Stomach (tissue), 9 donors: ENCODE measurements around the gene RAB17. TPM values are rescaled to one million over a fixed set of nuclear protein-coding genes. Genes with fewer than 3 reads are reported as not detected.

Experiments
- DNase-seq, 2 donors: peaks; one replicate each; pipeline versions ENCODE4 v3.0.0 to v3.0.0-alpha.2; 2013 to 2019
- H3K27ac ChIP-seq, 5 donors: fragments of 200-600 bp in 4 of 5; sonication (generic) in 4 of 5; one replicate each; pipeline ENCODE4 v1.5.1; 2013 to 2019; ENCODE audit warnings: mild to moderate bottlenecking in 1 of 5, moderate library complexity in 1 of 5
- H3K27me3 ChIP-seq, 3 donors: fragments of 200-600 bp; sonication (generic); one replicate each; pipeline ENCODE4 v1.5.1; 2017 to 2019; ENCODE audit warnings: mixed run types in 1 of 3
- H3K36me3 ChIP-seq, 4 donors: fragments of 200-600 bp; sonication (generic); 1 replicate in 3 of 4; 2 replicates in 1 of 4; pipeline ENCODE4 v1.5.1; 2016 to 2019
- H3K4me1 ChIP-seq, 4 donors: fragments of 200-600 bp; sonication (generic); one replicate each; pipeline ENCODE4 v1.5.1; 2016 to 2019
- H3K4me3 ChIP-seq, 4 donors: fragments of 200-600 bp; sonication (generic) in 3 of 4; one replicate each; pipeline ENCODE4 v1.5.1; 2016 to 2019; ENCODE audit warnings: mild to moderate bottlenecking in 1 of 4
- H3K9me3 ChIP-seq, 4 donors: fragments of 200-600 bp; sonication (generic); one replicate each; pipeline ENCODE4 v1.5.1; 2016 to 2019
- CTCF ChIP-seq, 7 experiments: fragments of 450-650 bp in 4 of 7; fragments of 200-600 bp in 3 of 7; sonication (generic) in 3 of 7; IDR thresholded peaks; one replicate each; pipeline ENCODE4 v1.5.1; 2016 to 2019; ENCODE audit warnings: antibody characterized with exemption in 7 of 7, control low read depth in 2 of 7, mild to moderate bottlenecking in 1 of 7
- EP300 ChIP-seq: sonication (generic); formaldehyde crosslinking; IDR thresholded peaks from one replicate; pipeline ENCODE4 v1.6.1; 2017; ENCODE audit warnings: antibody characterized with exemption
- POLR2A ChIP-seq, 4 donors: fragments of 450-650 bp; IDR thresholded peaks; one replicate each; pipeline ENCODE4 v1.6.1; 2016; ENCODE audit warnings: antibody characterized with exemption in 4 of 4, control low read depth in 2 of 4, mild to moderate bottlenecking in 1 of 4, moderate library complexity in 1 of 4
- POLR2AphosphoS5 ChIP-seq, 3 donors: sonication (generic); formaldehyde crosslinking; IDR thresholded peaks; one replicate each; pipeline ENCODE4 v1.6.1; 2016; ENCODE audit warnings: antibody characterized with exemption in 3 of 3
- WGBS, 5 donors: extraction: QIAGEN DNeasy Blood & Tissue Kit in 3 of 5; methylation state at CpG; one replicate each; pipeline versions ENCODE4 v1.1.5 to v1.1.7; 2013 to 2018; 5-methylcytosine and 5-hydroxymethylcytosine counted together
- intact Hi-C: fragments of 100-400 bp; cut with DNase I; formaldehyde crosslinking; loops from one replicate; pipeline ENCODE4 v1.15.1; 2023; ENCODE audit warnings: low total_unique reads
- polyA plus RNA-seq, 3 donors: library from polyadenylated mRNA; stranded (reverse); fragments of 200-250 nt; gene quantifications; one replicate each; pipeline ENCODE4 v1.2.3, GENCODE V29; 2013
- total RNA-seq, 5 donors: library from RNA; depleted of rRNA; stranded (reverse); fragments of >200 nt; gene quantifications; one replicate each; pipeline versions ENCODE4 v1.1.0 to v1.2.3, GENCODE V29; 2014 to 2016
- donor health status: healthy with polysubstance abuse.
- donor health status: Bipolar disorder and iron deficiency.
- donor health status: healthy.

RAB17 gene
- total and polyA plus RNA-seq, 8 donors, result 8.8 to 187 (median 50.8) TPM

GRCh38 chr2:237553948-237554347 lies 36.6 kb downstream of the RAB17 start:
- H3K27me3 ChIP-seq, result no peaks in the 10 kb centered on the region
- H3K4me3 ChIP-seq, result no peak overlapping the region
- peaks cover 1 to 9% (median 5%) of the 10 kb centered on the region in 4 donors for H3K4me1 ChIP-seq
- TF ChIP-seq POLR2A (IDR thresholded peaks at IDR 0.05), result no peak
- no peak for TF ChIP-seq POLR2AphosphoS5 (IDR thresholded peaks at IDR 0.05)
- TF ChIP-seq EP300, result no peak
- H3K36me3 ChIP-seq, result peaks cover 48 to 89% (median 77%) of the 10 kb centered on the region in 4 donors
- 76 to 93% (median 83%) methylated on average over 7 of the region's 7 CpGs for WGBS, 5 donors
- H3K9me3 ChIP-seq, result peaks cover 0 to 20% (median 16%) of the 10 kb centered on the region in 4 donors
- intact Hi-C loops, result no loop called here
- no peak for DNase-seq
- no peak overlapping the region for H3K27ac ChIP-seq

DNA sequence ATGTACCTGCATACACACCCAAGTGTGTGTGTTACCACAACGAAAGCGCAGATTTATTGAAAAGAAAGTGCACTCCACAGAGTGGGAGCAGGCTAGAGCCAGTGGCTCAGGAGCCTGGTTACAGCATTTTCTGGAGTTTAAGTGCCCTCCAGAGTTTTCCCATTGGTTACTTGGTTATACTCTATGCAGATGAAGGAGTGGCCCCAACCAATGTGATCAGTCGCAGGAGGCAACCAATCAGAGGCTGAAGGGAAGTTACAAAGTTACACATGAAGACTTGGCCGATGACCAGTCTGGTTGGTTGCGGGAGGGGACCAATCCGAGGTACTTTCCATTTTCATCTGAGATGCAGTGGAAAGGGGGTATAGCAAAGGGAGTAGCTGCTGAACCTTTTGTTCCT lies 37.6 kb downstream of the RAB17 start:
- no peak overlapping the region for H3K27ac ChIP-seq
- H3K4me3 ChIP-seq, result no peak overlapping the region
- H3K36me3 ChIP-seq, result peaks cover 55 to 97% (median 85%) of the 10 kb centered on the region in 4 donors
- TF ChIP-seq POLR2AphosphoS5 (IDR thresholded peaks at IDR 0.05), result no peak
- TF ChIP-seq EP300, result no peak
- no peak for TF ChIP-seq CTCF (IDR thresholded peaks at IDR 0.05)
- TF ChIP-seq POLR2A (IDR thresholded peaks at IDR 0.05), result no peak
- peaks cover 0 to 20% (median 16%) of the 10 kb centered on the region in 4 donors for H3K9me3 ChIP-seq
- no peaks in the 10 kb centered on the region for H3K27me3 ChIP-seq
- no peak for DNase-seq
- peaks cover 0 to 3% (median 0%) of the 10 kb centered on the region in 4 donors for H3K4me1 ChIP-seq
- WGBS, 5 donors, result 83 to 98% (median 92%) methylated on average over 6 of the region's 6 CpGs
- intact Hi-C loops, result no loop called here

GRCh38 chr2:237551071-237551574 lies 39.4 kb downstream of the RAB17 start:
- Histone ChIP-seq H3K36me3 (peaks cover 57 to 97% (median 90%) of the 10 kb centered on the region in 4 donors), H3K27ac (no peak overlapping the region), H3K4me3 (no peak overlapping the region), H3K27me3 (no peaks in the 10 kb centered on the region), H3K4me1 (no peaks in the 10 kb centered on the region), H3K9me3 (peaks cover 0 to 20% (median 16%) of the 10 kb centered on the region in 4 donors)
- TF ChIP-seq CTCF (IDR thresholded peaks at IDR 0.05) (no peak), EP300 (no peak), POLR2AphosphoS5 (IDR thresholded peaks at IDR 0.05) (no peak), POLR2A (IDR thresholded peaks at IDR 0.05) (no peak)
- 84 to 94% (median 87%) methylated on average over 16 of the region's 16 CpGs for WGBS, 5 donors
- DNase-seq, result no peak
- intact Hi-C loops, result no loop called here

- no peak for TF ChIP-seq POLR2AphosphoS5 (IDR thresholded peaks at IDR 0.05)
- no peak for TF ChIP-seq EP300
- TF ChIP-seq POLR2A (IDR thresholded peaks at IDR 0.05), result no peak
- TF ChIP-seq CTCF (IDR thresholded peaks at IDR 0.05), result no peak
- Histone ChIP-seq H3K4me1 (no peaks in the 10 kb centered on the region), H3K4me3 (no peak overlapping the region), H3K27ac (no peak overlapping the region), H3K27me3 (no peaks in the 10 kb centered on the region), H3K36me3 (peaks cover 59 to 95% (median 90%) of the 10 kb centered on the region in 4 donors), H3K9me3 (peaks cover 0 to 11% (median 7%) of the 10 kb centered on the region in 4 donors)
- intact Hi-C loops, result no loop called here
- WGBS, 5 donors, result 73 to 84% (median 79%) methylated on average over 16 to 17 of the region's 17 CpGs
- DNase-seq, result no peak
Measured at GRCh38 chr2:237549643-237550415, 40.7 kb downstream of the RAB17 start.
